Erythroblast (primary cell): ENCODE results near the gene TLR4.

ENCODE experiments used
- GATA1 ChIP-seq: IDR thresholded peaks from 2 replicates; pipeline ENCODE4 v1.6.1; 2011; ENCODE audit warnings: low read depth, mild to moderate bottlenecking, control low read depth, low read length, moderate library complexity
- POLR2A ChIP-seq: IDR thresholded peaks from 2 replicates; pipeline ENCODE4 v1.6.1; 2011; ENCODE audit warnings: mild to moderate bottlenecking, low read length

DNA sequence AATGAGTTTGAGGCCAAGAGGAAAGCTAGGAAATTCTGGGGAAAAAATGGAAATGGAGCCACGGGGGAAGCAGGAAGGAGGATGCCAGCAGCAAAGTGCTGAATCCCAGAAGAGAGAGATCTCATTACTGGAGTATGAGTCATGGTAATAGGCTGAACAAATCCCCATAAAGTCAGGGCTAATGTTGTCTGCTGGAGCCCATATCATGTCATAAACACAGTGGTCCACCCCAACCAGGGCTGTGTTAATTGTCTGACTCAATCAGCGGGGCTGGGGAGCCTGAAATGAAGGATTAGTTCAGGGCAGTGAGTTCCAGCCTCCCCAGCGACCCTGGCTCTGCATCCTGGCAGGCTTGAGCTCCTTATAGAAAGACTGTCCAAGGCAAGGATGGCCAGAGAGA lies 68.8 kb downstream of the TLR4 start:
- TF ChIP-seq POLR2A, result no peak
- no peak for TF ChIP-seq GATA1
